ENCODE results near the gene IL24. TPM values are rescaled to one million over a fixed set of nuclear protein-coding genes. Genes with fewer than 3 reads are reported as not detected.
A peak's percentile ranks its signal among the peaks of the same experiment; 100 is the strongest.

The IL24 gene
- total RNA-seq, 4 donors from 2014 or later: not detected

DNA sequence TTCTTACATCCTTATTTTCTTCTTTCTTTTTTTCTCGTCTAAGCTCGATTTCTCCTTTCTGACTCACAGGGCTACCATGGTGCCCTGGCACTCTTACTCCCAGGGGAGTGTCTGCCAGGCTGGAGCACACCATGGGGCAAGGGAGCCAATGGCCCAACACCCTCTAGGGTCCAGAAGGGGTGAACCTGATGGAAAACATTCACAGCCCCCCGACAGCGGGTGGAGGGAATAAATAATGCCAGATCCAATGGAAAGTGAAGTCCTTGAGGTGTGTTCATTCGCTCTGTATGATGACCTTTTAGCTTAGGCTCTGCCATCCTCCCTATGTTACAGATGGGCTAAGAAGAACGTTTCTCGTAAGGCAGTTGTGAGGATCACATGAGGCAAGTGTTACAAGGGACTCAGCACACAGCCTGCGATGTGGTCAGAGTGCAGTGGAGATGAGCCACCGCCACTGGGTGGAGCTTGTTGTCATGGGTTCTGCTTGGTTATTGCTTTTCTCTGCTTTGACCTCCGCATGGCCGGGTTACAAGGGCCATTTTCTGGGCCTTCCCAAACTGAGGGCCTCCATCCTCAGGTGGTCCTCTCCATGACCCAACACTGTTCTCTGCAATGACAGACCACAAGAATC lies 28.0 kb downstream of the IL24 start:
- Histone ChIP-seq H3K9me3 (no peaks in the 10 kb centered on the region), H3K27ac (peak overlapping the region in 1 of 4 donors; percentile 58), H3K36me3 (no peaks in the 10 kb centered on the region), H3K4me3 (no peak overlapping the region), H3K4me1 (peaks cover 0 to 33% (median 0%) of the 10 kb centered on the region in 4 donors), H3K27me3 (no peaks in the 10 kb centered on the region)
- WGBS, 2 donors: 69 to 76% methylated on average over 11 of the region's 11 CpGs
- peak in 1 of 2 donors; percentile 34 for DNase-seq (ENCODE audit: low spot score in 2 of 2)
- TF ChIP-seq POLR2A (IDR thresholded peaks at IDR 0.05) (no peak), CTCF (IDR thresholded peaks at IDR 0.05) (no peak), EP300 (IDR thresholded peaks at IDR 0.05) (no peak)

DNA sequence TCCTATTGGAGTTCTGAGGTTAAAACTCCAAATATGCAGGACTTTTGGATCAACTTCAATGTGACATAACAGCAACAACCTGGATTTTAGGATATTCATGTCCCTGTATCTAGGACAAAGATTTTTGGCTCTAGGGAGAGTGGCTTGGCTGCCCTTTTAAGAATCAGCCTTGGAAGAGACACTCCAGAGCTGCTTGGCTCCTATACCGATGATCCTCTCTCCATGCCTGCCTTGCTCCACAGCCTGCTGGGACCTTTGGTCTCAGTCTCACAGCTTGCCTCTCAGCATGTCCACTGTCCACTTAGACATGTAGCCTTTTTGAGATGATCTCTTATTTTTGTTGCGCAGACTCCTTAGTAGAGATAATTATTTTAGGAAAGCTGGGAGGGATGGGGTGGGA lies 29.0 kb downstream of the IL24 start:
- no peak for TF ChIP-seq CTCF (IDR thresholded peaks at IDR 0.05)
- H3K9me3 ChIP-seq: no peaks in the 10 kb centered on the region
- no peaks in the 10 kb centered on the region for H3K27me3 ChIP-seq
- no peak overlapping the region for H3K4me3 ChIP-seq
- H3K36me3 ChIP-seq: no peaks in the 10 kb centered on the region
- H3K27ac ChIP-seq: no peak overlapping the region
- 81 to 84% methylated on average over 2 of the region's 2 CpGs for WGBS, 2 donors
- no peak for DNase-seq (ENCODE audit: low spot score in 2 of 2)
- H3K4me1 ChIP-seq: peaks cover 0 to 39% (median 0%) of the 10 kb centered on the region in 4 donors

DNA sequence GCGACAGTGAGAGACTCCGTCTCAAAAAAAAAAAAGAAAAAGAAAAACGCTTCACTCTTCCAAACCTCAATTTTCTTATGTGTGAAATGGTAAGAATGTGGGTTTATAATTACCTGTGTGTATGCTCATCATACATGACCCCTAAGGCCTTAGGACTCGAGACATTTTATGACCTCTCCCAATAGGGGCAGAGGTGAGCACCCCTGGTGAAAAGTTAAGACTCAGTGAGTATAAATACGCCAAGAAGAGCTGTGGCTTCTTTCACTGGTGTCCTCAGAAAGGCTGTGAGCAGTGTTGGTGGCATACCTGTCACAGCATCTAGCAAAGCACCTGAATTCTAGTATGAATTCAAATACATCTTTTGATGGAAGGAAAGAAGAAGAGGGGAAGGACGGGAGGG lies 32.3 kb downstream of the IL24 start:
- Histone ChIP-seq H3K27ac (peak overlapping the region in 1 of 4 donors; percentile 73), H3K27me3 (no peaks in the 10 kb centered on the region), H3K4me1 (peaks cover 0 to 23% (median 0%) of the 10 kb centered on the region in 4 donors), H3K9me3 (no peaks in the 10 kb centered on the region), H3K36me3 (no peaks in the 10 kb centered on the region), H3K4me3 (no peak overlapping the region)
- DNase-seq (ENCODE audit: low spot score in 2 of 2): no peak
- WGBS, 2 donors: 84 to 87% methylated on average over 6 of the region's 6 CpGs
- TF ChIP-seq EP300 (IDR thresholded peaks at IDR 0.05) (no peak), POLR2A (IDR thresholded peaks at IDR 0.05) (no peak), CTCF (IDR thresholded peaks at IDR 0.05) (no peak)

GRCh38 chr1:206930210-206930798 lies 33.1 kb downstream of the IL24 start:
- no peaks in the 10 kb centered on the region for H3K36me3 ChIP-seq
- no peak overlapping the region for H3K4me3 ChIP-seq
- H3K4me1 ChIP-seq: peaks cover 0 to 18% (median 0%) of the 10 kb centered on the region in 4 donors
- no peak for DNase-seq (ENCODE audit: low spot score in 2 of 2)
- H3K27ac ChIP-seq: peak overlapping the region in 1 of 4 donors; percentile 73
- H3K27me3 ChIP-seq: no peaks in the 10 kb centered on the region
- no peaks in the 10 kb centered on the region for H3K9me3 ChIP-seq
- 79 to 86% methylated on average over 17 of the region's 17 CpGs for WGBS, 2 donors
- TF ChIP-seq EP300 (IDR thresholded peaks at IDR 0.05) (no peak), POLR2A (IDR thresholded peaks at IDR 0.05) (no peak), CTCF (IDR thresholded peaks at IDR 0.05) (no peak)

DNA sequence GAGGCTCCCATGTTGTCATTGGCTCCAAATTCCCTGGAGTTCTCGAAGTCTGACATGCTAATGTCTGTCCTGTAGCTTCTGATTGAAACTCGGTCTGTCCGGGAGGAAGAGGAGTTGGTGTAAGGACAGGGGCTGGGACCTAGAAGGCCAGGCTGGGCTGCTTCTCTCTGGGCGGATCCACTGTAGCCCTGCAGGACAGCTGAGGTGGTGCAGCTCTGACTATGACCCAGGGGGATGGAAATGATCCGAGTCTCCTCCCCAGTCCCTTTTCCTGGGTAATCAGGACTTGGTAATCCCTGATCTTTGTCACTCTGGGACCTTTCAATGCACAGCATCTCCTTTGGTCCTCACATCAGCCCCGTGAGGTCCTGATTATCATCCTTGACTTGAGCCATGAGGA lies 34.5 kb downstream of the IL24 start:
- H3K4me3 ChIP-seq: no peak overlapping the region
- H3K4me1 ChIP-seq: peaks cover 0 to 14% (median 0%) of the 10 kb centered on the region in 4 donors
- WGBS, 2 donors: 73 to 81% methylated on average over 6 of the region's 6 CpGs
- no peak for TF ChIP-seq EP300 (IDR thresholded peaks at IDR 0.05)
- TF ChIP-seq CTCF (IDR thresholded peaks at IDR 0.05): no peak
- TF ChIP-seq POLR2A (IDR thresholded peaks at IDR 0.05): no peak
- H3K27me3 ChIP-seq: no peaks in the 10 kb centered on the region
- no peak for DNase-seq (ENCODE audit: low spot score in 2 of 2)
- H3K9me3 ChIP-seq: no peaks in the 10 kb centered on the region
- H3K27ac ChIP-seq: no peak overlapping the region
- H3K36me3 ChIP-seq: no peaks in the 10 kb centered on the region
